GM12872 (cell line): ENCODE results near the gene WBP2NL.

Source experiments
- CTCF ChIP-seq: IDR thresholded peaks from 3 replicates; pipeline ENCODE4 v1.5.1; 2011; ENCODE audit warnings: low read depth, mild to moderate bottlenecking, low read length, moderate library complexity; ENCODE audit not compliant: insufficient read depth

Gene WBP2NL

GRCh38 chr22:42077486-42078125, 79.0 kb downstream of the WBP2NL start:
- no peak for TF ChIP-seq CTCF
